GM12875 (cell line): Measurements from ENCODE around the gene PNMA6E.

Experiments used
- H3K4me3 ChIP-seq: one replicate; pipeline ENCODE4 v1.5.1; 2011; ENCODE audit warnings: low read depth, low read length, control low read depth
- CTCF ChIP-seq: IDR thresholded peaks from 2 replicates; pipeline ENCODE4 v1.5.1; 2011; ENCODE audit warnings: low read depth, mild to moderate bottlenecking, control low read depth, inconsistent platforms, low read length, moderate library complexity, borderline replicate concordance; ENCODE audit not compliant: insufficient read depth

The PNMA6E gene

GRCh38 chrX:153382563-153383482, 18.3 kb downstream of the PNMA6E start:
- no peak for TF ChIP-seq CTCF
- H3K4me3 ChIP-seq, result no peak overlapping the region

GRCh38 chrX:153381684-153382532, 19.2 kb downstream of the PNMA6E start:
- TF ChIP-seq CTCF, result no peak
- H3K4me3 ChIP-seq, result no peak overlapping the region

- TF ChIP-seq CTCF, result no peak
These were observed 20.5 kb downstream of the PNMA6E start for GRCh38 chrX:153380691-153381090.

GRCh38 chrX:153379971-153380581, 21.1 kb downstream of the PNMA6E start:
- no peak overlapping the region for H3K4me3 ChIP-seq
- no peak for TF ChIP-seq CTCF

More at GRCh38 chrX:153380691-153381090, 20.5 kb downstream of the PNMA6E start:
- no peak overlapping the region for H3K4me3 ChIP-seq

DNA sequence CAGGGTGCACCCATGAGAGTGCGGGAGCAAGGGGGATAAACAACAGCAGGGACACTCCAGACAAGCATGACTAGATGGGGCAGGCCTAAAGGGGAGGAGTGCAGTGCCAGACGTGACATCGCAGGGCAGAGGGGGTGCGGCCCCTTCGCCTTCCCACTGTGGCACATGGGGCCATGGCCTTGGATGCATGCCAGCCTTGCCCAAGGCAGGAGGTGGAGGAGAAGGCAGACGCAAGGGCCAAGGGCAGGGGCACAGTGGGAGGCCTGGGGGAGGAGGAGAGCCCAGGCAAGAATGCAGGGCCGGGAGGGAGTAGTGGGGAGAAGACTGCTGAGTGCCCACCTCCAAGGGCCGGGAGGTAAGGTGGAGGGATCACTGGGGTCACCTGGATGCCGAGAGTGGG, 21.6 kb downstream of the PNMA6E start:
- TF ChIP-seq CTCF, result no peak

GRCh38 chrX:153378607-153379006, 22.5 kb downstream of the PNMA6E start:
- no peak for TF ChIP-seq CTCF
- no peak overlapping the region for H3K4me3 ChIP-seq

More for the DNA sequence above, 21.6 kb downstream of the PNMA6E start:
- no peak overlapping the region for H3K4me3 ChIP-seq
